GM18858 (cell line): ENCODE results near the gene ATL2.
A peak's percentile ranks its signal among the peaks of the same experiment; 100 is the strongest.
"Not testable (repeated sequence)": the region's sequence is repeated elsewhere in the genome, so short reads cannot be mapped to it uniquely, and the experiment has no call there.

Source experiments
- ATAC-seq: cut with Tn5 transposase; IDR thresholded peaks from one replicate; pipeline ENCODE4 v1.9.1; 2021; ENCODE audit not compliant: unreplicated experiment

Gene ATL2

DNA sequence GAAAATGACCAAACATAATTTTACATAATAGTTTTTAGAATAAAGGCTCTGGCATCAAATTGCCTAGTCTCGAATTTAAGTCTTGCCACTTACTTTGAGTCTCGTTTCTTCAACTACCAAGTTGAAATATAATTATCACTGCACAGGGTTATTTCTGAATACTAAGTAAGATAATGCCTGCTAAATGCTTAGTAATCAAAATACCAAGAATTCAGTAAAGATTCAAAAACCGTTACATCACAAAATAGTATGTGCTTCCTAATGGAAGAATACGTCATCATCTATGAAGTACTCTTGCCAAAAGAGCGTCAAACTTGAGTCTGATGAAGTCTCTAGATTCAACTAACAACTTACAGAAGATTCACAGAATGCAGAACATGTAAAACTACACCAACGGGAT lies 40.5 kb downstream of the ATL2 start:
- no peak for ATAC-seq

GRCh38 chr2:38330754-38331153 lies 46.3 kb downstream of the ATL2 start:
- no peak for ATAC-seq

- ATAC-seq = no peak
Measured at GRCh38 chr2:38327580-38327979, 49.5 kb downstream of the ATL2 start.

DNA sequence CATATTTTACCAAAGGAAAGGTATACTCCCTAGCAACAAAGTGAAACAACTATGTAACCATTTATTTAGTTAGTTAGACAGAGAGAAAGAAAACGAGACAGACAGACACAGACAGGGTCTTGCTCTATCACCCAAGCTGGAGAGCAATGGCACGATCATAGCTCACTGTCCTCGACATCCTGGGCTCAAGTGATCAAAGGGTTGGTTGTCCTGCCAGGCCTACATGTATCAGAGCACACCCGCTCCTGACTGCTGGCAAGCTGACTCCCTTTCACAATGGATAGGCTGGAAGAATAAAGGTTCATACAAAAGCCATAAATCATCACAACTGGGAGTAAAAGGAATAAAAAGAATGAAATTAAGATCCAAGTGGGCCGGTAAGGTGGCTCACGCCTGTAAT lies 53.5 kb downstream of the ATL2 start:
- ATAC-seq = no peak

- no peak for ATAC-seq
Measured at GRCh38 chr2:38322224-38322914, 54.7 kb downstream of the ATL2 start.

GRCh38 chr2:38319240-38319639 lies 57.8 kb downstream of the ATL2 start:
- not testable (repeated sequence) for ATAC-seq

DNA sequence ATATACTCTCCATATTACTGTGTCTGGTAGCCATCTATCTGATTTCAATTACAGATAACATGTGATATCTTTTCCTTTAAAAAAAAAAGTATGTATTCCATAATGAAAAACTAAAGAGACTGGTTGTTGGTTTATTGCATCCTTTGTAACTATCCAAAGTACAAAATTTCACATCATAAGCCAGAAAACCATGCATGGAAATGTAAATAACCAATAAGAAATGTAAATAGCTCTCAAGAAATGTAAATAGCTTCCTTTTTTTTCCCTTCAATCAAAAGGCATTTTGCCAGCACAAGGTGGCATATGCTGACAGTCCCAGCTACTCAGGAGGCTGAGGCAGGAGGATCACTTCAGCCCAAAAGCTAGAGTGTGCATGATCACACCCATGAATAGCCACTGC lies 59.3 kb downstream of the ATL2 start:
- ATAC-seq = no peak

DNA sequence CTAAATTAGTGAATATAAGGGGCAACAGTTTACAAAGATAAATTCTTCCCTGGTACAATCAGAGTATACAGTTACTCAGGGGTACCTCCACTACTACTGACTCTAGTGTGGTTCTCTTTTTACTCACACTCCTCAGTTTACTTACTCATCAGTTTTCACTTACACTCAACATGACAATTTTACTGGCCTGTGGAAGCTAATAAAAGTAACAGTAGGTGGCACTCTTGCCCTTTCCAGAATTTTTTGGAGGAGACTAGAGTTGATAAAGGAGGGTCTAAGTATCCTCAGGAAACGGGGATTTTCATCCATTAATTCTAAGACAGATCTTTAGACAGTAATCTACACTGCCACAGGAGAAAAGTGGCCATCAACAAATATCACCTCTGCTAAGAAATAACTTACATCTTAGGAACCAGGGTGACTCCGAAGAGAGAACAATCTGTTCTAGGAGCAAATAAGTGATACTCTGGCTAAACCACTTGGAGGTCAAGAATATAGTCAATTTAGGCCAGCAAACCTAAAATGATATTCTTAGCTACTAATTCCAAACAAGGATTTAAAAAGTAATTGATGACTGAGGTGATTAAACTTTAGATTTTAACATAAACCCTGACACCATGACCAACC lies 61.3 kb downstream of the ATL2 start:
- no peak for ATAC-seq

DNA sequence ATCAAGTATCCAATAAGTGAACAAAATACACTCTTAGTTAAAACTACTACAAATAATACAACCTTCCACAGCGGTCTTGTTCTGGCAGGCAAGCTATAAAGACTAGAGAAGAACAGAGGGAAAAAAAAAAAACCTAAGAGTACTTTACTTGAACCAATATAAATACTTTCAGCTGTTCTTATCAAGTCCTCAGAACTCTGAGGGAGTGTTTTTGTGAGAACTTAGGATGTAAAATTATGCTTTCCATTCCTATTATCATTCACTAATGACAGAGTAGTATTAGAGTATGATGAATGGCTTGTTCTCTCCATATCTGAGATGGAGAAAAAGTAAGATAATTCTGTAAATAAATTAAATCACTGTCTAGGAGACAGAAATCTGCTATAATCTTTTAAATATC lies 68.3 kb downstream of the ATL2 start:
- ATAC-seq = no peak

DNA sequence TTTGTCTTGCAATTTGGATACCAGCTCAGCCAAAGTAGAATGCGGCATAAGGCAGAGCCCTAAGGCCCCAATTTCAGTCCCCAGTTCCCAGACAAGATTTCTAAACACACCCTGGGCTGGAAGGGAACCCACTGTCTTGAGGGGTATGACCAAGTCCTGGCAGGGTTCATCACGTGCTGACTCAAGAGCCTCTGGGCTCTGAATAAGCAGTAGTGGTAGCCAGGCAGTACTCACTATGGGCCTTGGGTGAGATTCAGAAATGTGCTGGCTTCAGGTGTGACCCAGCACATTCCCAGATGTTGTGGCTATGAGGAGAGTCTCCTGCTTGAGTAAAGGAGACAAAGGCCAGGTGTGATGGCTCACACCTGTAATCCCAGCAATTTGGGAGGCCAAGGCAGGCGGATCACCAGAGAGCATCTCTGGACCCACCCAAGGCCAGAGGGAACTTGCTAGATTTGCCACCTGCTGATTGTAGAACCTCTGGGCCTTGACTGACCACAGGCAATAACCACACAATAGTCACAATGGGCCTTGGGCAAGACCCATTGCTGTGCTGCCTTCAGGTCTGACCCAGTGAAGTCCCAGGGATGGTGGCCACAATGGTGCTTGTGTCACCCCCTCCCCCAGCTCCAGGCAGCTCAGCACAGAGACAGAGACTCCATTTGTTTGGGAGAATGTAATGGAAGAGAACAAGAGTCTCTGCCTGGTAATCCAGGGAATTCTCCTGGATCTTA lies 74.9 kb downstream of the ATL2 start:
- ATAC-seq = no peak

GRCh38 chr2:38301340-38301968 lies 75.6 kb downstream of the ATL2 start:
- peak; percentile 49 for ATAC-seq

DNA sequence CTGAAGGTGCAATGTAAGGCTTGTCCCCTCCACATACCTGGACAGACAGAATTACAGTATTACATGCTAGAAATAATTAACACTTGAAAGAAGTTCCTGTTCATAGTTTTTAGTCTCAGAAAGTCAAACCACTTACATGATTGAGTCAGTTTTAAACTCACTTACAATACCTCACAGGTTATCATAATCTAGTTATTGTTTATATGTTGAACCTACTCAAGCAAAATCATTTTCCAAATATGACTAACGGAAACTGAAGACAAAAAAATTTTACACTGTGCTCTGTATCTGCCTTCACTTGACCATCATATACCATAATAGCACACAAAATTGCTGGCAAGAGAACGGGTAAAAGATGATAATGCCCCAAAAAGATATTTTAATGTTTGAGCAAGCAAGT lies 78.5 kb downstream of the ATL2 start:
- ATAC-seq = no peak

DNA sequence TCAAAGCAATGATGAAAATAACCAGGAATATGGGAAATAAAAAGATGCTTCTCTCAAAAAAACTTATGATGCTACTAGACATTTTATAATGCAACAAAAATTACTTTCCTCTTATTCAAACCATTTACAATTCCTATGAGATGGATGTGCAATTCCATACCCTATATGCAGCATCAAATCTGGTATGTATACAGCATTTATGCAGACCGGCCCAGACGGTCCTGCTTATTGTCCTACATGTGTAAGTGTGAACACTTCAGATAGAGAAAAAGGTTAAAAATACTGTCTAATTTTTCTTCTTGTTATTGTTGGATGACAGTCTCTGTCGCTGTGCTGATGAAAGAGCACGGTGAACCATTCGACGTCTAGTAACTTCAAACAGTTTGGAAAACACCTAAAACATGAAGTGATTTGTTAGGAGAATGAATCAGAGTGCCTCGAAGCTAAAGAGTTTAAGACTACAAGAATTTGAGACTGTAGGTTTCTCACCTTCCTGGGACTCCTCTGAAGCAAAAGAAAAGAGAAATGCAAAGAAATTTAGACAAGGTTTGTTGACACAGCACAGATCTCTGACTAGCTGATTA lies 80.8 kb downstream of the ATL2 start:
- no peak for ATAC-seq

DNA sequence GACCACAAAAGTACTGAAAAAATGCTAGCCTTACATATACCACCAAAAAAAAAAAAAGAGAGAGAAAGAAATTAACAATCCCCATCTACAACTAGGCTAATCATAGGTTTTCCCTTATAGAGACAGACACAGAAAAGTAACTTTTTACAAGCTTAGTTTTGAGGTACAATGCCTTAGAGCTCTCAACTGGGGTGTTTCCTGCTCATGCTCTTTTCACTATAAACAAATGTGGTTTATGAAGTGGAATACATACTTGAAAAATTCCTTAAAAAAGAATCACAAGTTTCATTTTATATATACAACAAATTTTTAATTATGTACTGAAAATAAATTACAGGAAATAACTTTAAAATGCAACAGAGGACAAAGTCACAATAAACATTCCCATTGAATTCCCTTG lies 82.5 kb downstream of the ATL2 start:
- ATAC-seq = no peak

- no peak for ATAC-seq
Measured at GRCh38 chr2:38293152-38293865, 83.8 kb downstream of the ATL2 start.

DNA sequence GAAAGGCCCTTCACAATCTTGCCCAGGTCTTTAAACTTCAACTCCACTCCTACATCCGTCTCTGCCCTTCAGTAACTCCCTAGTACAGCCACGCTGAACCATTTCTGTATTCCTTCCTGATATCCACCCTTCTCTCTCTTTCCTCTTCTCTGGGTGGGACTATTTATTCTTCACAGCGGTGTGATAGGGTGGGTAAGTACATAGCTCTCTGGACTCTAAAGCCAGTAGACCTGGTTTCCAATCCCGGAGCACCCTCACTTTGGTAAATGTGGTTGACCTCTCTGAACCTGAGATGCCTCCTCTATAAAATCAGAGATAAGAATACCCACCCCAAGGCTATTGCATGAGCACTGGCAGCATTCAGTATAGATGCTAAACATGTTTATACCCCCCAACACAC lies 86.7 kb downstream of the ATL2 start:
- no peak for ATAC-seq

DNA sequence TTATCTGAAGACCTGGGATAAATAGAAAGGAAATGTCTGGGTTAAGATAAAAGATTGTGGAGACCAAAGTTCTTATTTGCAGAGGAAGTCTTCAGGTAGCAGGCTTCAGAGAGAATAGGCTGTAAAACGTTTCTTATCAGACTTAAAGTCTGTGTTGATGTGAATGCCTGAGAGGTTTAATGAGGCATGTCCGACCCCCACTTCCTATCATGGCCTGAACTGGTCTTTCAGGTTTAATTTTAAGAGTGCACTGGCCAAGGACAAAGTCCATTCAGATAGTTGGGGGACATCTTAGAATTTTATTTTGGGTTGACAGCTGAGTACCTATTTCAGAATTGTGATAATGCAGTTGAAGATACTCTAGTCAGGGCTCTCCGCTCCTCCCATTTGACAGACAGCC lies 92.1 kb downstream of the ATL2 start:
- no peak for ATAC-seq

GRCh38 chr2:38281095-38281742 lies 95.9 kb downstream of the ATL2 start:
- ATAC-seq = no peak

GRCh38 chr2:38279201-38279600 lies 97.9 kb downstream of the ATL2 start:
- ATAC-seq = no peak

DNA sequence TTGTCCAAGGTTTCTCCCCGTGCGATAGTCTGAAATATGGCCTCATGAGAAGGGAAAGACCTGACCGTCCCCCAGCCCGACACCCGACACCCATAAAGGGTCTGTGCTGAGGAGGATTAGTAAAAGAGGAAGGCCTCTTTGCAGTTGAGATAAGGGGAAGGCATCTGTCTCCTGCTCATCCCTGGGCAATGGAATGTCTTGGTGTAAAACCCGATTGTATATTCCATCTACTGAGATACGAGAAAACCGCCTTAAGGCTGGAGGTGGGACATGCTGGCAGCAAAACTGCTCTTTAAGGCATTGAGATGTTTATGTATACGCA lies 99.0 kb downstream of the ATL2 start:
- ATAC-seq = not testable (repeated sequence)
